HepG2 (cell line): ENCODE data around the gene ELF2. TPM values are rescaled to one million over a fixed set of nuclear protein-coding genes. Genes with fewer than 3 reads are reported as not detected.

ENCODE experiments used
- ATAC-seq: fragments of 200-7000 bp; cut with Tn5 transposase; 3 replicates; pipeline ENCODE4 v1.9.1; 2020; ENCODE audit warnings: mild to moderate bottlenecking, moderate library complexity
- BruUV-seq: library from RNA; stranded (reverse); fragments of 400-500 nt; replicated peaks from 2 replicates; lab custom pipeline; 2021; lab: Mats Ljungman, UMichigan
- CTCF ChIA-PET: fragments of 300-600 bp; formaldehyde crosslinking; extraction: SDS; loops from one replicate; lab custom pipeline; 2021; ENCODE audit warnings: low total read pairs, inconsistent platforms, low intra/inter-chr PET ratio; lab: Yijun Ruan, JAX
- POLR2A ChIA-PET: fragments of 350-600 bp; sonication (Branson Sonifier 250); formaldehyde crosslinking; loops from one replicate; lab custom pipeline; 2020; ENCODE audit warnings: antibody characterized with exemption, inconsistent platforms; lab: Yijun Ruan, JAX
- DNase-seq: peaks from one replicate; pipeline ENCODE4 v3.0.0-alpha.2; 2015; ENCODE audit warnings: low spot score
- FAIRE-seq: peaks from 3 replicates; lab custom pipeline; 2011; peaks lifted over from hg19 to GRCh38; lab: Jason Lieb, UNC
- H2AFZ ChIP-seq: one replicate; pipeline ENCODE4 v1.6.1; 2011; ENCODE audit warnings: low read length, inconsistent platforms
- H3K27ac ChIP-seq: fragments of 300-600 bp; 3 replicates; pipeline ENCODE4 v1.8.0; 2011; ENCODE audit warnings: mixed run types, mild to moderate bottlenecking, mixed read lengths, low read length, inconsistent platforms; ENCODE audit not compliant: insufficient read depth; ENCODE audit errors: extremely low read length
- H3K27me3 ChIP-seq, 2 experiments: fragments of 200-600 bp in 1 of 2; 2 replicates in 1 of 2; 3 replicates in 1 of 2; pipeline versions ENCODE4 v1.6.0 to v1.8.0; 2011; ENCODE audit warnings: low read length in 2 of 2, mild to moderate bottlenecking in 2 of 2, moderate library complexity in 2 of 2, inconsistent platforms in 1 of 2; ENCODE audit not compliant: insufficient read depth in 2 of 2, control insufficient read depth in 1 of 2
- H3K36me3 ChIP-seq, 2 experiments: fragments of 200-600 bp in 1 of 2; replicated peaks in 1 of 2; 2 replicates in 1 of 2; 3 replicates in 1 of 2; pipeline versions ENCODE4 v1.5.1 to v1.8.0; 2011; ENCODE audit warnings: low read length in 2 of 2, inconsistent platforms in 1 of 2; ENCODE audit not compliant: insufficient read depth in 2 of 2, control insufficient read depth in 1 of 2
- H3K4me1 ChIP-seq: 2 replicates; pipeline ENCODE4 v1.5.1; 2012; ENCODE audit warnings: low read length, inconsistent platforms; ENCODE audit not compliant: insufficient read depth
- H3K4me2 ChIP-seq: 2 replicates; pipeline ENCODE4 v1.6.0; 2011; ENCODE audit warnings: low read depth, low read length, inconsistent platforms
- H3K4me3 ChIP-seq, 3 experiments: fragments of 200-600 bp in 1 of 3; sonication (generic), shearing (Covaris generic) in 1 of 3; replicated peaks in 1 of 3; 2 replicates each; pipeline ENCODE4 v1.5.1; 2011 to 2016; ENCODE audit warnings: low read length in 3 of 3, inconsistent platforms in 2 of 3, low read depth in 2 of 3, mild to moderate bottlenecking in 2 of 3, control low read depth in 1 of 3, mixed read lengths in 1 of 3; ENCODE audit not compliant: insufficient read depth in 1 of 3
- H3K79me2 ChIP-seq: one replicate; pipeline ENCODE4 v1.6.1; 2011; ENCODE audit warnings: low read length, inconsistent platforms; ENCODE audit not compliant: insufficient read depth
- H3K9ac ChIP-seq: 2 replicates; pipeline ENCODE4 v1.6.0; 2011; ENCODE audit warnings: mild to moderate bottlenecking, low read depth, low read length, inconsistent platforms; ENCODE audit not compliant: insufficient read depth
- H3K9me3 ChIP-seq: 2 replicates; pipeline ENCODE4 v1.5.1; 2012; ENCODE audit warnings: mild to moderate bottlenecking, low read length
- H4K20me1 ChIP-seq: 2 replicates; pipeline ENCODE4 v1.6.0; 2011; ENCODE audit warnings: inconsistent platforms, mild to moderate bottlenecking, low read length, moderate library complexity; ENCODE audit not compliant: insufficient read depth
- CTCF ChIP-seq: sonication (generic); formaldehyde crosslinking; IDR thresholded peaks from 2 replicates; pipeline ENCODE4 v1.5.0; 2020; ENCODE audit warnings: mild to moderate bottlenecking, missing genetic modification reagents, moderate library complexity
- SOX6 ChIP-seq, 2 experiments: fragments of 450-650 bp in 1 of 2; sonication (generic) in 1 of 2; formaldehyde crosslinking in 1 of 2; IDR thresholded peaks; 2 replicates each; pipeline versions ENCODE4 v1.4.0 to v1.6.1; 2017 to 2020; ENCODE audit warnings: antibody characterized with exemption in 1 of 2, mild to moderate bottlenecking in 1 of 2, missing genetic modification reagents in 1 of 2
- SRSF9 ChIP-seq: fragments of 200-400 bp; formaldehyde crosslinking; IDR thresholded peaks from 2 replicates; pipeline ENCODE4 v1.6.1; 2018; ENCODE audit warnings: borderline replicate concordance, mild to moderate bottlenecking, low read depth, low read length; ENCODE audit not compliant: insufficient read depth, poor library complexity, severe bottlenecking
- ZNF770 ChIP-seq: sonication (generic); formaldehyde crosslinking; IDR thresholded peaks from 2 replicates; pipeline ENCODE4 v1.5.0; 2020; ENCODE audit warnings: mild to moderate bottlenecking, missing genetic modification reagents
- WGBS: methylation state at CpG from one replicate; pipeline ENCODE4 v1.1.6; 2017; ENCODE audit warnings: low lambda C conversion rate; 5-methylcytosine and 5-hydroxymethylcytosine counted together
- in situ Hi-C: cut with HindIII; loops from 2 replicates; pipeline ENCODE4 v1.10.0; 2017; ENCODE audit warnings: low pct_unique_long_range_greater_than_20kb; ENCODE audit not compliant: extremely low pct_ligation_motif_present
- intact Hi-C: fragments of 100-400 bp; cut with micrococcal nuclease; formaldehyde crosslinking; loops from one replicate; pipeline ENCODE4 v1.10.0; 2022; ENCODE audit not compliant: unreplicated experiment
- polyA plus RNA-seq, 8 experiments: library from polyadenylated mRNA; depleted of rRNA in 3 of 8; stranded (reverse) in 7 of 8; unstranded in 1 of 8; fragments of >200 nt; fragmentation: Illumina TruSeq in 4 of 8; extraction: Trizol in 4 of 8; gene quantifications; 2 replicates each; pipeline versions ENCODE4 v1.2.1 to v1.2.3, GENCODE V29; 2011 to 2016; ENCODE audit warnings: low read depth in 4 of 8, missing spikeins in 1 of 8, mixed read lengths in 1 of 8; ENCODE audit not compliant: insufficient read depth in 1 of 8
- total RNA-seq, 5 experiments: library from RNA; depleted of rRNA; stranded (reverse); fragments of >200 nt; fragmentation: Illumina TruSeq; extraction: Trizol; gene quantifications; 2 replicates each; pipeline ENCODE4 v1.2.3, GENCODE V29; 2016; ENCODE audit warnings: low read depth in 1 of 5

ELF2 gene
- total and polyA plus RNA-seq, 2 of the 13 experiments (the other 11 are each of a cell fraction or from before 2014, with no cell fraction given) = 28.6 to 35.4 TPM

GRCh38 chr4:139018971-139019758 lies 157.9 kb downstream of the ELF2 start:
- FAIRE-seq (no peak), DNase-seq (no peak), ATAC-seq (no peak)
- intact Hi-C loops (loop anchor here (5.0 kb wide), 1 partner anchor 283 kb away; the partner anchor contains the start of genes NAA15 and NDUFC1), in situ Hi-C loops (no loop called here)
- no peak overlapping the region for H3K9ac ChIP-seq
- no peaks in the 10 kb centered on the region; a peak in 1 of 5 replicates for H3K27me3 ChIP-seq
- no peak overlapping the region for H2AFZ ChIP-seq
- ChIA-PET CTCF (no interaction called here), POLR2A (interaction anchor here (1.8 kb wide), 1 partner anchor 11 kb away, joined by 5 read pairs; no protein-coding TSS in a partner anchor)
- H3K4me1 ChIP-seq = peaks cover 43% of the 10 kb centered on the region
- TF ChIP-seq SOX6 (IDR thresholded peaks at IDR 0.05) (no peak), SOX6 (CRISPR knock-in tag; IDR thresholded peaks at IDR 0.05) (0 out of 2 replicates have a peak, but pooled peaks have one; percentile 7), SRSF9 (no peak), ZNF770 (CRISPR knock-in tag) (peak; percentile 76; the same call in 1 of the 2 replicates), CTCF (0 out of 2 replicates have a peak, but pooled peaks have one; percentile 3)
- H3K4me2 ChIP-seq = peak overlapping the region; percentile 93; the same call in 1 of the 2 replicates
- peaks cover 69% of the 10 kb centered on the region for H3K79me2 ChIP-seq
- no peaks in the 10 kb centered on the region for H3K9me3 ChIP-seq
- H3K36me3 ChIP-seq = peaks cover 0 to 2% of the 10 kb centered on the region in 2 experiments; a peak in 2 of 5 replicates
- peak overlapping the region in 1 of 3 experiments; percentile 21; a peak in 2 of 6 replicates for H3K4me3 ChIP-seq
- no TSS peak for BruUV-seq
- peaks cover 16% of the 10 kb centered on the region for H4K20me1 ChIP-seq
- H3K27ac ChIP-seq = no peak overlapping the region
- 89% methylated on average over 10 of the region's 10 CpGs for WGBS
